Mucosa of descending colon (tissue), 3 donors: ENCODE measurements around the gene CBX3. TPM values are rescaled to one million over a fixed set of nuclear protein-coding genes. Genes with fewer than 3 reads are reported as not detected.
"Not testable (repeated sequence)": the region's sequence is repeated elsewhere in the genome, so short reads cannot be mapped to it uniquely, and the experiment has no call there.

Source experiments
- ATAC-seq: fragments of 200-7000 bp; cut with Tn5 transposase; one replicate; pipeline ENCODE4 v1.9.1; 2020; ENCODE audit warnings: mild to moderate bottlenecking, moderate library complexity
- DNase-seq, 3 donors: peaks; one replicate each; pipeline ENCODE4 v3.0.0-alpha.2; 2020
- H3K36me3 ChIP-seq: fragments of 200-600 bp; one replicate; pipeline ENCODE4 v1.8.0; 2021; ENCODE audit warnings: low read depth, mild to moderate bottlenecking
- H3K4me1 ChIP-seq: fragments of 200-600 bp; one replicate; pipeline ENCODE4 v1.8.0; 2021; ENCODE audit warnings: low read depth, mild to moderate bottlenecking
- H3K4me3 ChIP-seq: fragments of 200-600 bp; one replicate; pipeline ENCODE4 v1.8.0; 2021; ENCODE audit warnings: mild to moderate bottlenecking
- H3K9me3 ChIP-seq: fragments of 200-600 bp; one replicate; pipeline ENCODE4 v1.8.0; 2021; ENCODE audit warnings: mild to moderate bottlenecking
- intact Hi-C, 2 donors: fragments of 100-400 bp; cut with DNase I in 1 of 2; cut with micrococcal nuclease in 1 of 2; formaldehyde crosslinking; loops; one replicate each; pipeline versions ENCODE4 v1.11.0 to v1.11.1; 2022; cut with DNase I, micrococcal nuclease
- total RNA-seq, 3 donors: library from RNA; stranded (reverse); fragmentation: NEBNext Ultra II Directional in 2 of 3; extraction: Animal tissue kit (Norgen Biotek cat#: 25700) in 2 of 3; gene quantifications; one replicate each; pipeline versions ENCODE4 v1.2.1 to v1.2.4, GENCODE V29; 2021 to 2023
- TF ChIP-seq, protein P1 (sequence below): fragments of 200-600 bp; IDR thresholded peaks from one replicate; pipeline ENCODE4 v1.8.0; 2022; ENCODE audit warnings: antibody characterized with exemption, mild to moderate bottlenecking
- donor health status: DM: no; HTN: no; CAD: no; lungs with moderate emphysema.
- donor health status: DM: no; HTN: no; CAD: no.
- donor health status: DM: no; HTN: yes; CAD: no.

CBX3 gene
- total RNA-seq, 3 donors from 2014 or later: 61.3 to 93.8 (median 81.4) TPM

DNA sequence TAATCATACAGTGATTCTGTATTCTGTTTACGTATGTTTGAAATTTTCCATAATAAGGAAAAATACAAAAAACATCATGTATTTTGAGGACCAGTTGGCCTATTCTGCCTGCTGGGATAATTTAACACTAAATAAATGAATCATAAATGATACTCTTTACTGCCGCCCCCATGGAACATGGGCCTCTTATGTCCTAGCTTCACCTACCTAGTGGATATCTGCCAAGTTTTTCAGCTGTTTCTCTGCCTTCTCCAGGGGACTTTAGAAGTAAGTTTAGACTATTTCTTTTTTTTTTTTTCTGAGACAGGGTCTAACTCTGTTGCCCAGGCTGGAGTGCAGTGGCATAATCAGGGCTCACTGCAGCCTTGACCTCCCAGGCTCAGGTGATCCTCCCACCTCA is 39.1 kb upstream of the CBX3 start:
- Histone ChIP-seq H3K4me1 (peaks cover 30% of the 10 kb centered on the region), H3K4me3 (no peak overlapping the region), H3K9me3 (no peaks in the 10 kb centered on the region), H3K36me3 (no peaks in the 10 kb centered on the region)
- ATAC-seq (no peak), DNase-seq (no peak)
- intact Hi-C loops: no loop called here
- TF ChIP-seq, protein P1, sequence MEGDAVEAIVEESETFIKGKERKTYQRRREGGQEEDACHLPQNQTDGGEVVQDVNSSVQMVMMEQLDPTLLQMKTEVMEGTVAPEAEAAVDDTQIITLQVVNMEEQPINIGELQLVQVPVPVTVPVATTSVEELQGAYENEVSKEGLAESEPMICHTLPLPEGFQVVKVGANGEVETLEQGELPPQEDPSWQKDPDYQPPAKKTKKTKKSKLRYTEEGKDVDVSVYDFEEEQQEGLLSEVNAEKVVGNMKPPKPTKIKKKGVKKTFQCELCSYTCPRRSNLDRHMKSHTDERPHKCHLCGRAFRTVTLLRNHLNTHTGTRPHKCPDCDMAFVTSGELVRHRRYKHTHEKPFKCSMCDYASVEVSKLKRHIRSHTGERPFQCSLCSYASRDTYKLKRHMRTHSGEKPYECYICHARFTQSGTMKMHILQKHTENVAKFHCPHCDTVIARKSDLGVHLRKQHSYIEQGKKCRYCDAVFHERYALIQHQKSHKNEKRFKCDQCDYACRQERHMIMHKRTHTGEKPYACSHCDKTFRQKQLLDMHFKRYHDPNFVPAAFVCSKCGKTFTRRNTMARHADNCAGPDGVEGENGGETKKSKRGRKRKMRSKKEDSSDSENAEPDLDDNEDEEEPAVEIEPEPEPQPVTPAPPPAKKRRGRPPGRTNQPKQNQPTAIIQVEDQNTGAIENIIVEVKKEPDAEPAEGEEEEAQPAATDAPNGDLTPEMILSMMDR: no peak

DNA sequence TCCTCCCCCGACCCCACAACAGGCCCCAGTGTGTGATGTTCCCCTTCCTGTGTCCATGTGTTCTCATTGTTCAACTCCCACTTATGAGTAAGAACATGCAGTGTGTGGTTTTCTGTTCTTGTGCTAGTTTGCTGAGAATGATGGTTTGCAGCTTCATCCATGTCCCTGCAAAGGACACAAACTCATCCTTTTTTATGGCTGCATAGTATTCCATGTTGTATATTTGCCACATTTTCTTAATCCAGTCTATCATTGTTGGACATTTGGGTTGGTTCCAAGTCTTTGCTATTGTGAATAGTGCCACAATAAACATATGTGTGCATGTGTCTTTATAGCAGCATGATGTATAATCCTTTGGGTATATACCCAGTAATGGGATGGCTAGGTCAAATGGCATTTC is 37.7 kb upstream of the CBX3 start:
- DNase-seq, ATAC-seq, H3K36me3 ChIP-seq, H3K4me3 ChIP-seq, intact Hi-C loops, H3K9me3 ChIP-seq: not testable (repeated sequence)
- H3K4me1 ChIP-seq: peaks cover 18% of the 10 kb centered on the region

DNA sequence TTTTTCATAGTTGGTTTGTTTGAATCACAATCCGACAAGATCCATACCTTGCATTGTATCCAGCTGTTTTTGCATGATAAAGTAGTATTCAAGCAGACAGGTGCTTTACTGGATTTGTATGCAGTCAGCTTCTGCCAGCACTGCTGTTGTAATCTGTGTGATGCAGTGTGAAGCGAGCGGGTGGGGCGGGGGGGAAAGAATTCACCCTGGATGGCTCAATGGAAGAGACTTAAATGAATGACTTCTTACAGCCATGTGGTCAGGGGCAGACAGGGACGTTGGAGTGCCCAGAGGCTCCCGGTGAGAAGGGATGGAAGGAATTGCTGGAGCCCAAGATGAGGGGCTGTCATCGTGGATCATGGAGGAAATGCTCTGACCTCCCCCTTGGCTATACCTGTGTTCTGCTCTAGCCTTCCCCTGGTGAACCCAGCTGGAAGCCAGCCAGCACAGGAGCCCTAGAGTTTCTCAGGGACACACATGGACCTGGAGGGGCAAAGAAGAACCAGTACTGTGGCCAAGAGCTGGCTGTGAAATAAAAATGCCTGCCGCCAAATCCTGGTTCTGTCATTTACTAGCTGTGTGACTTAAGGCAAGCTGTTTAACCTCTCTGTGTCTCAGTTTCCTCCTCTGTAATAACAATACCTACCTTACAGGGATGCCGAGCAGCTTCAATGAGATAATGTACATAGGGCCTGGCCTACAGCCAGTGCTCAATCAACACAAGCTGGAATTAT is 35.4 kb upstream of the CBX3 start:
- intact Hi-C loops: no loop called here

DNA sequence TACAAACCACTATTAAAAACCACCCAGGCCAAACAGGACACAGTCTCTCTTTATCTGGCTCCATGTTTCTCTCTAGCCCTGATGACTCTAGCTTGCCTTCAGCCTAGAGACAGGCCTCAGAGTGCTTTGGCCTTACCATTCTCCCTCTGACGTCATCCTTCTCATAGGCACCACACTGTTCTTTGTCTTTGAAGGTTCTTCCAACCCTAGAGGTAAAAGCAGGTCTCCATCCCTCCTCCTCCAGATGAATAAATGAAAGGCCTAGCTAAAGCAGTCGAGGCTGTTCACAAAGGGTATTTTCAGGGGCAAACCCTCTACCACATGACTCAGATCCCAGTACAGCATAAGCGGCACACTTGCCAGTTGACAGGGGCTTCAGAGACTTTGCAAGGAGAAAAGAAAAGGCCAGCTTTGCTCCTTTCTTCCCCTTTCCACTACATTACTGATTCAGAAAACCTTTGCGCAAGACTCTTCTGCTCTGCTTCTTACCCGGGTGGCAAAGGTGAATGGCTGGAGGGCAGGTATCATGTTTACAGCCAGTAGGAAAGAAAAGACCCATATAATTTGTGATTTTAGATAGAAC is 34.8 kb upstream of the CBX3 start:
- Histone ChIP-seq H3K36me3 (no peaks in the 10 kb centered on the region), H3K4me3 (no peak overlapping the region), H3K4me1 (peaks cover 11% of the 10 kb centered on the region), H3K9me3 (no peaks in the 10 kb centered on the region)
- DNase-seq (no peak), ATAC-seq (peak; percentile 56)
- intact Hi-C loops: no loop called here
- TF ChIP-seq, protein P1: no peak

More for the DNA sequence above, 35.4 kb upstream of the CBX3 start:
- Histone ChIP-seq H3K4me1 (peaks cover 11% of the 10 kb centered on the region), H3K36me3 (no peaks in the 10 kb centered on the region), H3K9me3 (no peaks in the 10 kb centered on the region), H3K4me3 (no peak overlapping the region)
- no peak for DNase-seq
- peak; percentile 27 for ATAC-seq
- TF ChIP-seq, protein P1: no peak

DNA sequence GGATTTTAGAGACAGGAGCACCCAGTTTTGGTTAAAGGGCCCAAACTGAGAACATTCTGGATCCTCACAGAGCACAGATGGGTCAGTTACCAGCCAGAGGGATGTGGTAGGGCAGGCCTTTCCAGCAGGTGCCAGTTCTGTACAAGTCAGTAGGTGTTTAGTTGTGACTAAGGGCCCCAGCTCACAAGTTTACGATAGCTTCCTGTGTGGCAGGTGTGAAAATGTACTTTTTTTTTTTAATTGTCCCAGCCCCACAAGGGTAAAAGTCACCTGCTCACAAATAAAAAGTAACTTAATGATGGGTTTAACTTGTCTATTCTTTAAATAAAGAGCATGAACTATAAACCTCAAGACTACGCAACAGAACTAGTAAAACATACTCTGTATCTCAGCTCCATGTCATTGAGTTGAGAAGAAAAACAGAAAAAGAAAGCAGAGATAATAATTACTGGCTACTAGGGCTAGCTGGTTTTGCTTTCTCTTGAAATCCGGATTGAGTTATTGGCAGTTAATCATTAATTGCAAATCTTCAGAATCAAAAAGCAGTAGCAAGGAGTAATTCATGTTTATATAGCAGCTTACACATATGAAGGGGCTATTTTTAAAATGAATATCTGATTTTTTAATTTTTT is 34.1 kb upstream of the CBX3 start:
- ATAC-seq: peak; percentile 93
- no peak overlapping the region for H3K4me3 ChIP-seq
- H3K36me3 ChIP-seq: no peaks in the 10 kb centered on the region
- H3K4me1 ChIP-seq: peaks cover 11% of the 10 kb centered on the region
- TF ChIP-seq, protein P1: no peak
- no peak for DNase-seq
- intact Hi-C loops: no loop called here
- no peaks in the 10 kb centered on the region for H3K9me3 ChIP-seq

DNA sequence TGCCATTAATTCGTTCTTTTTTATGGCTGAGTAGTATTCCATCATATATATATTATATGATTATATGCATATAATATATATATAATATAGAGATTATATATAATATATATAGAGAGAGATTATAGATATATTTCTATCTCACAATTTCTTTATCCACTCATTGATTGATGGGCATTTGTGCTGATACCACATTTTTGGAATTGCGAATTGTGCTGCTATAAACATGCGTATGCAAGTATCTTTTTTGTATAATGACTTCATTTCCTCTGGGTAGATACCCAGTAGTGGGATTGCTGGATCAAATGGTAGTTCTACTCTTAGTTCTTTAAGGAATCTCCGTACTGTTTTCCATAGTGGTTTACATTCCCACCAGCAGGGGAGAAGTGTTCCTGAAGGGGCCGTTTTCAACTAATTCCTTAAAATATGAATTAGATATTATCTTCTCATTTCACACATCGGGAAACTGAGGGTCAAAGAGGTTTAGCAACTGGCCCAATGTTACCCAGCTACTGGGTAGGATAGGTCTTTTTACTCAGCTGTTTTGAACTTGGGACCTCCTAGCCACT is 33.0 kb upstream of the CBX3 start:
- TF ChIP-seq, protein P1: no peak
- no peak for ATAC-seq
- Histone ChIP-seq H3K9me3 (no peaks in the 10 kb centered on the region), H3K4me1 (peaks cover 11% of the 10 kb centered on the region), H3K4me3 (no peak overlapping the region), H3K36me3 (no peaks in the 10 kb centered on the region)
- intact Hi-C loops: no loop called here
- no peak for DNase-seq
